Prostate gland (tissue), 2 donors: Measurements from ENCODE around the gene GJB5. TPM values are rescaled to one million over a fixed set of nuclear protein-coding genes. Genes with fewer than 3 reads are reported as not detected.
A peak's percentile ranks its signal among the peaks of the same experiment; 100 is the strongest.

Experiments
- DNase-seq: peaks from one replicate; pipeline ENCODE4 v3.0.0-alpha.2; 2019; ENCODE audit warnings: low spot score
- H3K27ac ChIP-seq, 2 donors: fragments of 200-600 bp; sonication (generic); 2 replicates each; pipeline ENCODE4 v1.5.1; 2017 to 2019
- H3K27me3 ChIP-seq: fragments of 200-600 bp; sonication (generic); replicated peaks from 2 replicates; pipeline ENCODE4 v1.5.1; 2019; ENCODE audit not compliant: insufficient read depth
- H3K36me3 ChIP-seq, 2 donors: fragments of 200-600 bp; sonication (generic); 1 replicate in 1 of 2; 2 replicates in 1 of 2; pipeline versions ENCODE4 v1.5.1 to v1.8.1; 2017 to 2019
- H3K4me1 ChIP-seq: fragments of 200-600 bp; sonication (generic); replicated peaks from 2 replicates; pipeline ENCODE4 v1.5.1; 2019
- H3K4me3 ChIP-seq, 2 donors: fragments of 200-600 bp; sonication (generic); 2 replicates each; pipeline ENCODE4 v1.5.1; 2017 to 2019
- H3K9me3 ChIP-seq: fragments of 200-600 bp; sonication (generic); 2 replicates; pipeline ENCODE4 v1.5.1; 2017
- POLR2A ChIP-seq: fragments of 450-650 bp; IDR thresholded peaks from one replicate; pipeline ENCODE4 v1.6.1; 2016; ENCODE audit warnings: antibody characterized with exemption, mild to moderate bottlenecking
- POLR2AphosphoS5 ChIP-seq: sonication (generic); formaldehyde crosslinking; IDR thresholded peaks from one replicate; pipeline ENCODE4 v1.6.1; 2017; ENCODE audit warnings: antibody characterized with exemption
- WGBS: methylation state at CpG from one replicate; pipeline ENCODE4 v1.1.5; 2018; 5-methylcytosine and 5-hydroxymethylcytosine counted together
- intact Hi-C: fragments of 100-400 bp; cut with DNase I; formaldehyde crosslinking; loops from one replicate; pipeline ENCODE4 v1.14.2; 2022
- total RNA-seq, 2 donors: library from RNA; depleted of rRNA; stranded (reverse); fragments of >200 nt; gene quantifications; one replicate each; pipeline ENCODE4 v1.1.0, GENCODE V29; 2016
- TF ChIP-seq, protein P1 (sequence below), 4 experiments: fragments of 200-600 bp in 2 of 4; fragments of 450-650 bp in 2 of 4; sonication (generic) in 2 of 4; IDR thresholded peaks; 1 replicate in 3 of 4; 2 replicates in 1 of 4; pipeline ENCODE4 v1.5.1; 2016 to 2019; ENCODE audit warnings: antibody characterized with exemption in 4 of 4, mild to moderate bottlenecking in 2 of 4, moderate library complexity in 2 of 4

The GJB5 gene
- total RNA-seq, 2 donors from 2014 or later, result 6.5 to 6.9 TPM

DNA sequence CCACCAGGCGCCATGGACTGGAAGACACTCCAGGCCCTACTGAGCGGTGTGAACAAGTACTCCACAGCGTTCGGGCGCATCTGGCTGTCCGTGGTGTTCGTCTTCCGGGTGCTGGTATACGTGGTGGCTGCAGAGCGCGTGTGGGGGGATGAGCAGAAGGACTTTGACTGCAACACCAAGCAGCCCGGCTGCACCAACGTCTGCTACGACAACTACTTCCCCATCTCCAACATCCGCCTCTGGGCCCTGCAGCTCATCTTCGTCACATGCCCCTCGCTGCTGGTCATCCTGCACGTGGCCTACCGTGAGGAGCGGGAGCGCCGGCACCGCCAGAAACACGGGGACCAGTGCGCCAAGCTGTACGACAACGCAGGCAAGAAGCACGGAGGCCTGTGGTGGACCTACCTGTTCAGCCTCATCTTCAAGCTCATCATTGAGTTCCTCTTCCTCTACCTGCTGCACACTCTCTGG lies 29.9 kb downstream of the GJB5 start:
- peaks cover 6% of the 10 kb centered on the region for H3K4me1 ChIP-seq
- no peak for TF ChIP-seq POLR2A
- no peak for TF ChIP-seq POLR2AphosphoS5
- TF ChIP-seq, protein P1, sequence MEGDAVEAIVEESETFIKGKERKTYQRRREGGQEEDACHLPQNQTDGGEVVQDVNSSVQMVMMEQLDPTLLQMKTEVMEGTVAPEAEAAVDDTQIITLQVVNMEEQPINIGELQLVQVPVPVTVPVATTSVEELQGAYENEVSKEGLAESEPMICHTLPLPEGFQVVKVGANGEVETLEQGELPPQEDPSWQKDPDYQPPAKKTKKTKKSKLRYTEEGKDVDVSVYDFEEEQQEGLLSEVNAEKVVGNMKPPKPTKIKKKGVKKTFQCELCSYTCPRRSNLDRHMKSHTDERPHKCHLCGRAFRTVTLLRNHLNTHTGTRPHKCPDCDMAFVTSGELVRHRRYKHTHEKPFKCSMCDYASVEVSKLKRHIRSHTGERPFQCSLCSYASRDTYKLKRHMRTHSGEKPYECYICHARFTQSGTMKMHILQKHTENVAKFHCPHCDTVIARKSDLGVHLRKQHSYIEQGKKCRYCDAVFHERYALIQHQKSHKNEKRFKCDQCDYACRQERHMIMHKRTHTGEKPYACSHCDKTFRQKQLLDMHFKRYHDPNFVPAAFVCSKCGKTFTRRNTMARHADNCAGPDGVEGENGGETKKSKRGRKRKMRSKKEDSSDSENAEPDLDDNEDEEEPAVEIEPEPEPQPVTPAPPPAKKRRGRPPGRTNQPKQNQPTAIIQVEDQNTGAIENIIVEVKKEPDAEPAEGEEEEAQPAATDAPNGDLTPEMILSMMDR (IDR thresholded peaks at IDR 0.05), result no peak
- H3K9me3 ChIP-seq, result no peaks in the 10 kb centered on the region
- intact Hi-C loops, result loop anchor here (5.0 kb wide), 1 partner anchor 68 kb away; no protein-coding TSS in a partner anchor
- no peak overlapping the region for H3K27ac ChIP-seq
- no peaks in the 10 kb centered on the region for H3K36me3 ChIP-seq
- 90% methylated on average over 28 of the region's 28 CpGs for WGBS
- no peak for DNase-seq
- H3K4me3 ChIP-seq, result no peak overlapping the region
- H3K27me3 ChIP-seq, result no peaks in the 10 kb centered on the region

DNA sequence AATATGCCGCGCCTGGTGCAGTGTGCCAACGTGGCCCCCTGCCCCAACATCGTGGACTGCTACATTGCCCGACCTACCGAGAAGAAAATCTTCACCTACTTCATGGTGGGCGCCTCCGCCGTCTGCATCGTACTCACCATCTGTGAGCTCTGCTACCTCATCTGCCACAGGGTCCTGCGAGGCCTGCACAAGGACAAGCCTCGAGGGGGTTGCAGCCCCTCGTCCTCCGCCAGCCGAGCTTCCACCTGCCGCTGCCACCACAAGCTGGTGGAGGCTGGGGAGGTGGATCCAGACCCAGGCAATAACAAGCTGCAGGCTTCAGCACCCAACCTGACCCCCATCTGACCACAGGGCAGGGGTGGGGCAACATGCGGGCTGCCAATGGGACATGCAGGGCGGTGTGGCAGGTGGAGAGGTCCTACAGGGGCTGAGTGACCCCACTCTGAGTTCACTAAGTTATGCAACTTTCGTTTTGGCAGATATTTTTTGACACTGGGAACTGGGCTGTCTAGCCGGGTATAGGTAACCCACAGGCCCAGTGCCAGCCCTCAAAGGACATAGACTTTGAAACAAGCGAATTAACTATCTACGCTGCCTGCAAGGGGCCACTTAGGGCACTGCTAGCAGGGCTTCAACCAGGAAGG lies 30.5 kb downstream of the GJB5 start:
- no peak overlapping the region for H3K4me3 ChIP-seq
- H3K9me3 ChIP-seq, result no peaks in the 10 kb centered on the region
- no peaks in the 10 kb centered on the region for H3K27me3 ChIP-seq
- H3K36me3 ChIP-seq, result no peaks in the 10 kb centered on the region
- DNase-seq, result no peak
- TF ChIP-seq POLR2A (no peak), POLR2AphosphoS5 (no peak)
- TF ChIP-seq, protein P1 (IDR thresholded peaks at IDR 0.05), result no peak
- WGBS, result 86% methylated on average over 21 of the region's 22 CpGs
- no peak overlapping the region for H3K27ac ChIP-seq
- peaks cover 6% of the 10 kb centered on the region for H3K4me1 ChIP-seq
- intact Hi-C loops, result loop anchor here (5.0 kb wide), 1 partner anchor 67 kb away; no protein-coding TSS in a partner anchor

DNA sequence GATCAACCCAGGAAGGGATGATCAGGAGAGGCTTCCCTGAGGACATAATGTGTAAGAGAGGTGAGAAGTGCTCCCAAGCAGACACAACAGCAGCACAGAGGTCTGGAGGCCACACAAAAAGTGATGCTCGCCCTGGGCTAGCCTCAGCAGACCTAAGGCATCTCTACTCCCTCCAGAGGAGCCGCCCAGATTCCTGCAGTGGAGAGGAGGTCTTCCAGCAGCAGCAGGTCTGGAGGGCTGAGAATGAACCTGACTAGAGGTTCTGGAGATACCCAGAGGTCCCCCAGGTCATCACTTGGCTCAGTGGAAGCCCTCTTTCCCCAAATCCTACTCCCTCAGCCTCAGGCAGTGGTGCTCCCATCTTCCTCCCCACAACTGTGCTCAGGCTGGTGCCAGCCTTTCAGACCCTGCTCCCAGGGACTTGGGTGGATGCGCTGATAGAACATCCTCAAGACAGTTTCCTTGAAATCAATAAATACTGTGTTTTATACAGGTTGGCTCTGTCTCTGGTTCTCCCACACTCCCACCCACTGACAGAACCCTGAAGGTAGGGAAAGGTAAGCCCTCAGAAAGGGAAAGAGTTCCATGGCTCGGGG lies 31.1 kb downstream of the GJB5 start:
- H3K36me3 ChIP-seq, result no peaks in the 10 kb centered on the region
- TF ChIP-seq POLR2AphosphoS5 (no peak), POLR2A (no peak)
- TF ChIP-seq, protein P1 (IDR thresholded peaks at IDR 0.05), result no peak
- no peak overlapping the region for H3K27ac ChIP-seq
- H3K4me3 ChIP-seq, result no peak overlapping the region
- 62% methylated on average over 4 of the region's 4 CpGs for WGBS
- H3K9me3 ChIP-seq, result no peaks in the 10 kb centered on the region
- intact Hi-C loops, result loop anchor here (5.0 kb wide), 1 partner anchor 66 kb away; no protein-coding TSS in a partner anchor
- no peaks in the 10 kb centered on the region for H3K27me3 ChIP-seq
- H3K4me1 ChIP-seq, result peaks cover 5% of the 10 kb centered on the region
- DNase-seq, result no peak

DNA sequence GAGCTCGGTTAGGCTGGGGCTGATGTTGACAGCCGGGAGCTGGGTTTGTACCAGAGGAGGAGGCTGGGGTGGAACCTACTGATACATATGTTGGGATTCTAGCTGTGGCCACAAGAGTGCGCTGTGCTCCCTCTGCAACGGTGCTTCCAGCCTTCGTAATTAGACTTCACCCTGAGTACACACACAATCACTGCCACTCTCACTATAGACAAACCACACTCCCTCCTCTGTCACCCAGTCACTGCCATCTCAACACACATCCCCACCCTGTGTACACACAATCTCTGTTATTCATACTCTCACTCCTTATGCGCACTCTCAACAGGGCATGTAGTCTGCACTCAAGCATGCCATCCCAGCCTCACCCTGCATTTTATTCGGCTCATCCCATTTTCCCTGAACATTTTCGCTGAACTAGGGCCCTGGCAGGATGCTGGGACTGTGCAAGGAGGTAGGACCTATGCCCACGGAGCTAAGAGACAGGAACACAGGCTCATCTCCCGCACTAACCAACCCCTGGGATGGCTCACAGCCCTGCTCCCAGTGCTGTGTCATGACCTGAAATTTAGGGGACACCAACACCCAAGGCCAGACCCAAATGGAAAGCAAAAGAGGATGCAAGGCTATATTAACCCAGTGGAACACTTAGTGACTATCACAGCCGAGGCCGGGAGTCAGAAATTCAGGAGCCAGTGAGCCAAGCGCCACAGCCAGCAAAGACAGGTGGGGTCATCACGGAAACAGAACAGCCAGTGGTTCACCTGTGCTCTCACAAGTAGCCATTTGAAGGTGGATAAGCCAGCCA lies 31.9 kb downstream of the GJB5 start:
- no peak overlapping the region for H3K27ac ChIP-seq
- no peaks in the 10 kb centered on the region for H3K9me3 ChIP-seq
- no peaks in the 10 kb centered on the region for H3K36me3 ChIP-seq
- intact Hi-C loops, result loop anchor here (5.0 kb wide), 1 partner anchor 66 kb away; no protein-coding TSS in a partner anchor
- TF ChIP-seq, protein P1 (IDR thresholded peaks at IDR 0.05), result peak; percentile 49 to 85 (median 82)
- TF ChIP-seq POLR2AphosphoS5, result peak; percentile 78
- TF ChIP-seq POLR2A, result no peak
- no peaks in the 10 kb centered on the region for H3K4me1 ChIP-seq
- 46% methylated on average over 14 of the region's 14 CpGs for WGBS
- DNase-seq, result peak; percentile 84
- H3K27me3 ChIP-seq, result no peaks in the 10 kb centered on the region
- no peak overlapping the region for H3K4me3 ChIP-seq
